ENCODE data around the gene SYCP2.

The SYCP2 gene

GRCh38 chr20:59822291-59823029, 111.0 kb downstream of the SYCP2 start:
- no peak for DNase-seq (ENCODE audit: low read depth)

- no peak for DNase-seq (ENCODE audit: low read depth)
Observed at GRCh38 chr20:59821788-59822187, 111.6 kb downstream of the SYCP2 start.

GRCh38 chr20:59821201-59821600, 112.2 kb downstream of the SYCP2 start:
- no peak for DNase-seq (ENCODE audit: low read depth)

- DNase-seq (ENCODE audit: low read depth), result no peak
Observed at GRCh38 chr20:59820204-59821041, 113.0 kb downstream of the SYCP2 start.

GRCh38 chr20:59819496-59820203, 113.8 kb downstream of the SYCP2 start:
- DNase-seq (ENCODE audit: low read depth), result no peak

- DNase-seq (ENCODE audit: low read depth), result no peak
Observed at GRCh38 chr20:59818911-59819310, 114.5 kb downstream of the SYCP2 start.

- no peak for DNase-seq (ENCODE audit: low read depth)
Observed at GRCh38 chr20:59817846-59818615, 115.4 kb downstream of the SYCP2 start.

GRCh38 chr20:59817406-59817805, 116.0 kb downstream of the SYCP2 start:
- no peak for DNase-seq (ENCODE audit: low read depth)

- no peak for DNase-seq (ENCODE audit: low read depth)
Observed at GRCh38 chr20:59816146-59816738, 117.2 kb downstream of the SYCP2 start.

- DNase-seq (ENCODE audit: low read depth), result no peak
Observed at GRCh38 chr20:59814840-59815340, 118.5 kb downstream of the SYCP2 start.

GRCh38 chr20:59813948-59814839, 119.2 kb downstream of the SYCP2 start:
- no peak for DNase-seq (ENCODE audit: low read depth)
